ENCODE measurements around the gene RND3. TPM values are rescaled to one million over a fixed set of nuclear protein-coding genes. Genes with fewer than 3 reads are reported as not detected.

Gene RND3
- total and polyA plus RNA-seq, 2 of the 13 experiments (the other 11 are each of a cell fraction or from before 2014, with no cell fraction given): 0.13 to 0.42 TPM

GRCh38 chr2:150520887-150521664 lies 33.6 kb upstream of the RND3 start (continued):
- TF ChIP-seq, protein P1, sequence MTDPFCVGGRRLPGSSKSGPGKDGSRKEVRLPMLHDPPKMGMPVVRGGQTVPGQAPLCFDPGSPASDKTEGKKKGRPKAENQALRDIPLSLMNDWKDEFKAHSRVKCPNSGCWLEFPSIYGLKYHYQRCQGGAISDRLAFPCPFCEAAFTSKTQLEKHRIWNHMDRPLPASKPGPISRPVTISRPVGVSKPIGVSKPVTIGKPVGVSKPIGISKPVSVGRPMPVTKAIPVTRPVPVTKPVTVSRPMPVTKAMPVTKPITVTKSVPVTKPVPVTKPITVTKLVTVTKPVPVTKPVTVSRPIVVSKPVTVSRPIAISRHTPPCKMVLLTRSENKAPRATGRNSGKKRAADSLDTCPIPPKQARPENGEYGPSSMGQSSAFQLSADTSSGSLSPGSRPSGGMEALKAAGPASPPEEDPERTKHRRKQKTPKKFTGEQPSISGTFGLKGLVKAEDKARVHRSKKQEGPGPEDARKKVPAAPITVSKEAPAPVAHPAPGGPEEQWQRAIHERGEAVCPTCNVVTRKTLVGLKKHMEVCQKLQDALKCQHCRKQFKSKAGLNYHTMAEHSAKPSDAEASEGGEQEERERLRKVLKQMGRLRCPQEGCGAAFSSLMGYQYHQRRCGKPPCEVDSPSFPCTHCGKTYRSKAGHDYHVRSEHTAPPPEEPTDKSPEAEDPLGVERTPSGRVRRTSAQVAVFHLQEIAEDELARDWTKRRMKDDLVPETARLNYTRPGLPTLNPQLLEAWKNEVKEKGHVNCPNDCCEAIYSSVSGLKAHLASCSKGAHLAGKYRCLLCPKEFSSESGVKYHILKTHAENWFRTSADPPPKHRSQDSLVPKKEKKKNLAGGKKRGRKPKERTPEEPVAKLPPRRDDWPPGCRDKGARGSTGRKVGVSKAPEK (CRISPR knock-in tag; IDR thresholded peaks at IDR 0.05; ENCODE audit: borderline replicate concordance): no peak
- TF ChIP-seq, protein P2, sequence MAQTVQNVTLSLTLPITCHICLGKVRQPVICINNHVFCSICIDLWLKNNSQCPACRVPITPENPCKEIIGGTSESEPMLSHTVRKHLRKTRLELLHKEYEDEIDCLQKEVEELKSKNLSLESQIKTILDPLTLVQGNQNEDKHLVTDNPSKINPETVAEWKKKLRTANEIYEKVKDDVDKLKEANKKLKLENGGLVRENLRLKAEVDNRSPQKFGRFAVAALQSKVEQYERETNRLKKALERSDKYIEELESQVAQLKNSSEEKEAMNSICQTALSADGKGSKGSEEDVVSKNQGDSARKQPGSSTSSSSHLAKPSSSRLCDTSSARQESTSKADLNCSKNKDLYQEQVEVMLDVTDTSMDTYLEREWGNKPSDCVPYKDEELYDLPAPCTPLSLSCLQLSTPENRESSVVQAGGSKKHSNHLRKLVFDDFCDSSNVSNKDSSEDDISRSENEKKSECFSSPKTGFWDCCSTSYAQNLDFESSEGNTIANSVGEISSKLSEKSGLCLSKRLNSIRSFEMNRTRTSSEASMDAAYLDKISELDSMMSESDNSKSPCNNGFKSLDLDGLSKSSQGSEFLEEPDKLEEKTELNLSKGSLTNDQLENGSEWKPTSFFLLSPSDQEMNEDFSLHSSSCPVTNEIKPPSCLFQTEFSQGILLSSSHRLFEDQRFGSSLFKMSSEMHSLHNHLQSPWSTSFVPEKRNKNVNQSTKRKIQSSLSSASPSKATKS (CRISPR knock-in tag; IDR thresholded peaks at IDR 0.05): no peak
- TF ChIP-seq NFYB (CRISPR knock-in tag; IDR thresholded peaks at IDR 0.05): no peak
- TF ChIP-seq NFE2L1 (CRISPR knock-in tag; IDR thresholded peaks at IDR 0.05; ENCODE audit: borderline replicate concordance): no peak
- TF ChIP-seq ZNF513 (CRISPR knock-in tag; conservative IDR thresholded peaks at IDR 0.05): no peak
- TF ChIP-seq, protein P3, sequence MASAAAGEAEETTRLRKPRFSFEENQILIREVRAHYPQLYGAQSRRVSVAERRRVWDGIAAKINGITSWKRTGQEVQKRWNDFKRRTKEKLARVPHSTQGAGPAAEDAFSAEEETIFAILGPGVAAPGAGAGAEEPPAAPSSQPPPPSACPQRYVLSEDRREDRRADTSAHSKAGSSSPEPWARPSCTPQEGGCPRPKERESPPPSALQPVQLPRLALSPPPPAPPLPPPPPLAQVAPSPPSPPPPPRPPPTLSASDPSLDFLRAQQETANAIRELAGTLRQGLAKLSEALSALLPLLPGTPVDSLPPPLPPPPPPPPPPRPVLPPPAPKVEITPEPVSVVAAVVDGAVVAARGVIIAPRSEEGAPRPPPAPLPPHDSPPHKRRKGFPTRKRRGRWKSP (CRISPR knock-in tag; IDR thresholded peaks at IDR 0.05): no peak

Measured in HepG2 (cell line).